Body of pancreas (tissue), 4 donors: ENCODE data around the gene HSF4. TPM values are rescaled to one million over a fixed set of nuclear protein-coding genes. Genes with fewer than 3 reads are reported as not detected.

Experiments
- ATAC-seq: fragments of 150-250 bp; one replicate; pipeline ENCODE4 v1.9.1; 2016
- DNase-seq, 4 donors: peaks; one replicate each; pipeline ENCODE4 v3.0.0-alpha.2; 2019
- H3K27ac ChIP-seq, 4 donors: fragments of 200-600 bp; sonication (generic); 1 replicate in 3 of 4; 2 replicates in 1 of 4; pipeline versions ENCODE4 v1.5.1 to v1.6.1; 2016 to 2019; ENCODE audit warnings: mild to moderate bottlenecking in 1 of 4, mixed read lengths in 1 of 4, moderate library complexity in 1 of 4
- H3K27me3 ChIP-seq, 2 donors: fragments of 200-600 bp; sonication (generic); one replicate each; pipeline ENCODE4 v1.6.0; 2016; ENCODE audit warnings: mild to moderate bottlenecking in 1 of 2
- H3K36me3 ChIP-seq, 2 donors: fragments of 200-600 bp; sonication (generic); replicated peaks in 1 of 2; 2 replicates each; pipeline ENCODE4 v1.5.1; 2016; ENCODE audit warnings: low read depth in 2 of 2; ENCODE audit not compliant: insufficient read depth in 1 of 2
- H3K4me1 ChIP-seq: fragments of 200-600 bp; sonication (generic); one replicate; pipeline ENCODE4 v1.6.0; 2016
- H3K4me3 ChIP-seq, 2 donors: fragments of 200-600 bp; sonication (generic); 1 replicate in 1 of 2; 2 replicates in 1 of 2; pipeline ENCODE4 v1.5.1; 2016 to 2019
- H3K9me3 ChIP-seq, 3 donors: fragments of 200-600 bp; sonication (generic); 1 replicate in 2 of 3; 2 replicates in 1 of 3; pipeline ENCODE4 v1.5.1; 2016
- CTCF ChIP-seq, 7 experiments: fragments of 450-650 bp in 4 of 7; fragments of 200-600 bp in 3 of 7; sonication (generic) in 3 of 7; IDR thresholded peaks; one replicate each; pipeline ENCODE4 v1.5.1; 2016 to 2019; ENCODE audit warnings: antibody characterized with exemption in 7 of 7
- POLR2A ChIP-seq, 3 donors: fragments of 450-650 bp; IDR thresholded peaks; one replicate each; pipeline ENCODE4 v1.6.1; 2016; ENCODE audit warnings: antibody characterized with exemption in 3 of 3, mild to moderate bottlenecking in 2 of 3
- WGBS, 2 donors: methylation state at CpG; one replicate each; pipeline ENCODE4 v1.1.5; 2017; 5-methylcytosine and 5-hydroxymethylcytosine counted together
- intact Hi-C: fragments of 100-400 bp; cut with DNase I; formaldehyde crosslinking; loops from one replicate; pipeline ENCODE4 v1.15.1; 2023
- total RNA-seq, 2 donors: library from RNA; depleted of rRNA; stranded (reverse); fragments of >200 nt; gene quantifications; one replicate each; pipeline ENCODE4 v1.1.0, GENCODE V29; 2016

The HSF4 gene
- total RNA-seq, 2 donors from 2014 or later: 76.8 to 352 TPM

- peaks cover 20% of the 10 kb centered on the region for H3K4me1 ChIP-seq
- H3K27ac ChIP-seq: no peak overlapping the region
- TF ChIP-seq POLR2A (IDR thresholded peaks at IDR 0.05) (no peak), CTCF (IDR thresholded peaks at IDR 0.05) (no peak)
- no peaks in the 10 kb centered on the region for H3K9me3 ChIP-seq
- ATAC-seq (no peak), DNase-seq (no peak)
- intact Hi-C loops: no loop called here
- H3K27me3 ChIP-seq: no peaks in the 10 kb centered on the region
- H3K36me3 ChIP-seq: no peaks in the 10 kb centered on the region
- H3K4me3 ChIP-seq: no peak overlapping the region
- WGBS, 2 donors: 87 to 91% methylated on average over 8 of the region's 8 CpGs
Measured at GRCh38 chr16:67209565-67209964, 45.0 kb downstream of the HSF4 start.

GRCh38 chr16:67210069-67210937, 45.8 kb downstream of the HSF4 start:
- ATAC-seq: no peak
- no peaks in the 10 kb centered on the region for H3K9me3 ChIP-seq
- no peak overlapping the region for H3K4me3 ChIP-seq
- intact Hi-C loops: no loop called here
- no peak for TF ChIP-seq CTCF (IDR thresholded peaks at IDR 0.05)
- no peak for TF ChIP-seq POLR2A (IDR thresholded peaks at IDR 0.05)
- no peaks in the 10 kb centered on the region for H3K27me3 ChIP-seq
- H3K27ac ChIP-seq: no peak overlapping the region
- DNase-seq: peak in 1 of 4 donors; percentile 33
- no peaks in the 10 kb centered on the region for H3K36me3 ChIP-seq
- WGBS, 2 donors: 85 to 88% methylated on average over 6 to 24 of the region's 25 CpGs
- peaks cover 27% of the 10 kb centered on the region for H3K4me1 ChIP-seq

- ATAC-seq (no peak), DNase-seq (no peak)
- H3K27me3 ChIP-seq: no peaks in the 10 kb centered on the region
- TF ChIP-seq CTCF (IDR thresholded peaks at IDR 0.05) (no peak), POLR2A (IDR thresholded peaks at IDR 0.05) (no peak)
- intact Hi-C loops: no loop called here
- no peak overlapping the region for H3K4me3 ChIP-seq
- H3K9me3 ChIP-seq: no peaks in the 10 kb centered on the region
- 82 to 89% methylated on average over 7 of the region's 7 CpGs for WGBS, 2 donors
- H3K4me1 ChIP-seq: peaks cover 33% of the 10 kb centered on the region
- no peak overlapping the region for H3K27ac ChIP-seq
- H3K36me3 ChIP-seq: no peaks in the 10 kb centered on the region
Measured at GRCh38 chr16:67211674-67212073, 47.1 kb downstream of the HSF4 start.

GRCh38 chr16:67212766-67213165, 48.2 kb downstream of the HSF4 start:
- H3K4me1 ChIP-seq: peaks cover 33% of the 10 kb centered on the region
- no peaks in the 10 kb centered on the region for H3K36me3 ChIP-seq
- no peaks in the 10 kb centered on the region for H3K9me3 ChIP-seq
- H3K27me3 ChIP-seq: no peaks in the 10 kb centered on the region
- DNase-seq: no peak
- ATAC-seq: no peak
- TF ChIP-seq CTCF (IDR thresholded peaks at IDR 0.05): no peak
- TF ChIP-seq POLR2A (IDR thresholded peaks at IDR 0.05): no peak
- H3K27ac ChIP-seq: peak overlapping the region; percentile 50 to 81 (median 69)
- no peak overlapping the region for H3K4me3 ChIP-seq
- intact Hi-C loops: no loop called here
